Embryonic facial prominence (tissue), 1 donor: ENCODE data around the gene SUGT1.
"Not testable (repeated sequence)": the region's sequence is repeated elsewhere in the genome, so short reads cannot be mapped to it uniquely, and the experiment has no call there.

Source experiments
- DNase-seq: peaks from one replicate; pipeline ENCODE4 v3.0.0-alpha.2; 2016; ENCODE audit errors: extremely low spot score

The SUGT1 gene

DNA sequence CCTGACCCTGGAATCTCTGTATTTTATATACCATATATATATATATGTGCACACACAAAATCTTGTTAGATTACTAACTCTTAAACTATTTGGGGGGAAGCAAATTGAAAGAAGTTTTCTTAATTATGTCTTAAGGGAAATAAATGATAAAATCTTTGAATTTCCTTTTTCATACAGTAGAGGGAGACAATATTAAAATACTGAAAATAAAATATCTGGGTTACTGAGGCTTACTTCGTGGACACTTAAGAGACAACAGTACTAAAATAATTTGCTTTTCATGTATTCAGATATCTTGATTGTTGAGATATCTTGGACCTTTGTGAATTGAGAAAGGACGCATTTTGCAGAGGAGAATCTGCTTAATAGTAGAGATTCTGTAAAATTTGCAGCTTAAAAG is 17.0 kb downstream of the SUGT1 start:
- DNase-seq: no peak

DNA sequence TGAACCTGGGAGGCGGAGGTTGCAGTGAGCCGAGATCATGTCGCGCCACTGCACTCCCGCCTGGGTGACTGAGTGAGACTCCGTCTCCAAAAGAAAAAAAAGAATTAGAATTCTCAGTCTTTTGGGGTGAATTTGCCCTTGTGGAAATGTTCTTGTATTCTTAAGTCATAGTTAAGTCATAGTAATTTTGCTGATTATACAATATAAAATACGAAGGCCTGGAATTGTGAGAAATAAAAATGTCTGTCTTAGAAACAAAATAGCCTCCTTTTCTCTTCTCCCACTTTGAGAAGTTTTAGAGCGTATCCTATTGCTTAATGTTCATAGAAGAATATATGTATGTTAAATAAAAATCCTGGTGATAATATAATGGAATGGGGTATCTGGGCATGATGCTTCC is 18.1 kb downstream of the SUGT1 start:
- DNase-seq: no peak

DNA sequence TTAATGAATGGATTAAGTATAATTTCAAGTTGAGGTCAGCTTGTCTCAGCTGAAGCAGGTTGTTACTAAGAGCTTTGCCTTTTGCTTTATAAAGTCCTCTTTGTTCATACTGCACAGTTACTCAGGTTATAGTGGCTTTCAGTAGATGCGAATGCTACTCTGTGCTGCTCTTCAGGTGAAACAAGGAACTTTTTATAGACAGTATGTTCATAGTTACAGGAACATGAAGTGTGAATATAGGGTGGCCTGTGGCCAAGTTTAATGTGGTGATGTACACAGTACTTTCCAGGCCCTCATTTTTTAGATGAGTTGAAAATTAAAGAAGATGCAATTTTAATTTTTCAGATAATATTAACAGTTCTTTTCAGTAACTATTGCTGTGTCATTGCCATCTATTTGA is 20.8 kb downstream of the SUGT1 start:
- no peak for DNase-seq

DNA sequence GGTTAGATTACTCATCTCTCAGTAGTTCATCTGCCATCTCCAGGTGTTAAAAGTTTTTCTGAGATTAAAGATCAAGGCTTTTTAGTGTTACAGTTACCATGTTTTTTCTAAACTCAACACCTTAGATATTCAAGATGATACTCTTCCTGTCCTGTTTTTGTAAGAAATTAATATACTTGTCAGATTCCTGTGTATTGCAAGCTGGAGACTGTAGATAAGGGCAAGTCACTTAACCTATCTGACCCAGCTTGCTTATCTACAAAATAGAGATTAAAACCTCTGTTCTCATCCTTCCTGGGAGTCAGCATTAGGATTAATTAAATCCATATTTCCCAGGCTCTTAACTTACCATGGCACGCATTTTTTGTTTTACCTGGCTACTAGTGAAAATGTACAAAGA is 25.2 kb downstream of the SUGT1 start:
- no peak for DNase-seq

DNA sequence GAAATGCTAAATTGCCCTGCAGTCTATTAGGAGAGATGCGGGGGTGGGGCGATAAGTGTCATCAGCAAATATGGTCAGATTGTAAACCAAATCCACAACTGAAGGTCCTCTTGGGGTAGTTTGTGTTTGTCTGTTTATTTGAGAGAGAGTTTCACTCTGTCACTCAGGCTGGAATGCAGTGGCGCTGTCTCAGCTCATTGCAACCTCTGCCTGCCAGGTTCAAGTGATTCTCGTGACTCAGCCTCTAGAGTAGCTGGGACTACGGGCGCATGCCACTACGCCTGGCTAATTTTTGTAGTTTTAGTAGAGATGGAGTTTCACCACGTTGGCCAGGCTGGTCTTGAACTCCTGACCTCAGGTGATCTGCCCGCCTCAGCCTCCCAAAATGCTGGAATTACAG is 33.2 kb downstream of the SUGT1 start:
- DNase-seq: not testable (repeated sequence)

DNA sequence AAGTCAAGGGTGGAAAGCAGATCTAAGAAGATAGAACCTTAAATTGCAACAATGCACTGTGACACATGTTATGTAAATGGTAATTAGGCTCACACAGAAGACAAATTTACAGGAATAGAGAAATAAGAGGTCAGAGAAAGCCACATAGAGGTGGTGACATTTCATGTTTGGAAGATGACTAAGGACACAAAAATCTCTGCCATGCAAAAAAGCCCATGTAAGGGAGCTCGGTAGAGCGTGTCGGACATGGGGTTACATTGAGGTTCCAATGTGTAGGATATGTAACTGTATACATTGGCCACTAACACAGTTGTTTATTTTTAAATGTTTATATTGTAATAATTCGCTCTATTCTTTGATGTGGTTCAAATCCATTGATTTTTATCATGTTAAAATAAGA is 33.7 kb downstream of the SUGT1 start:
- DNase-seq: no peak

DNA sequence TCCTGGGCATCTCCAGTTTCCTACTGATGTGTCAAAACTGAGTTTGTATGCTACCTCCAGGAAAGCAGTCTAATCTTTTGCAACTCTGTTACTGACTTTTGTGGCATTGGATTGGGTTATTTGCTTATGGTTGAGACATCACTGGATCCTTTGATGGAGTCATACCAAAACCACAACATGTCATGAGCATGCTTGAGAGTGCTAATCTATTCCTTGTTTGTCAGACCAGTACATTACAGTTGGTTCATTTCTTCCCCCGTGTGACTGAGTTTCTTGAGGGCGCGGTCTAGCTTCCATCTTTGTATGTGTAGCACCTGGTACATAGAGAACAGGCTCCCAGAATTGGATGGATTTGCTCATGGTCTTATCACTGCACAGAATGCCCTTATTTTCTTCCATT is 43.2 kb downstream of the SUGT1 start:
- no peak for DNase-seq

DNA sequence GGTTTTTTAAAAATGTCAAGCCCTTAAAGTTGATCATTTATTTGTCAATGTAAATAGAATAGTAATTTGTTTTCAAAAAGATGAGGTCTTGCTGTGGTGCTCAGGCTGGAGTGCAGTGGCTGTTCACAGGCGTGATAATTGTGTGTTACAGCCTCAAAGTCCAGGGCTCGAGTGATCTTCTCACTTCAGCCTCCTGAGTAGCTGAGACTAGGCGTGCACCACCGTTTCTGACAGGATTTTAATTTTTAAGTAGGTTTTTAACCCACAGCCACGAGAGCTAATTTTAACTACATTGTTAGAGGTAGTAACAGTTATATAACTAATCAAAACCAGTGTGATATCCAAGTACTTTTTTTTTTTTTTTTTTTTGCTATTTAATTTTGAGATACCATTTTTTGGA is 43.9 kb downstream of the SUGT1 start:
- DNase-seq: no peak

DNA sequence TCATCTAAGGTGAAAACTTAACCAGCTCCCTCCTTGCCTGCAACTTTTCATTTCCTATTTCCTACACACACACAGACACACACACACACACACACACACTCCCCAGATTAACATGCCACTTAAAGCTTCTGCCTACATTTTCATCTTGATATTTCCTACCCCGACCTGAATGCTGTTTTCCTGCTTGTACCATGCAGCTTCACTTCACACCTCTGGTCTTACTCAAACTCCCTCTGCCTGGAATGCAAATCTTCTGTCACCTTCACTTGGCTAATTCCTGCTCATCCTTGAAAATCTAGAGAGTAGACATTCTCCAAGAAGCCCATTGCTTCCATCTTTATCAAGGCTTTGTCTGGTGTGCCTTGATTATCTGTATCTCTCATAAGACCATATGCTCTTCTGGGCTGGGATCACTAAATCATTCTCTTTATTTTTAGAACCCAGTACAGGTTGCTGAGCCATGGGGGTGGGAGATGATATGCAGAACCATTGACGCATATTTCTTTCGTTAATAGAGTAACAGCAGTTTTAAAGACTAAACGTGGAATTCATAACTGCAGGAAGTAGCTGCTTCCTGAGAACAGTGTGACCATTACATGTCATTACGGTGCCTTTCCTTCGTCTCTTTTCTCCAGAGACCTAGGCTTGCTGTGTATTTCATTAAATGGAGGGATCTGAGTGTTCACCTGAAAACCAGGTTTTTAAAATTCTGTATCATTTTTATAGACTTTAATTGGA is 49.3 kb downstream of the SUGT1 start:
- no peak for DNase-seq

DNA sequence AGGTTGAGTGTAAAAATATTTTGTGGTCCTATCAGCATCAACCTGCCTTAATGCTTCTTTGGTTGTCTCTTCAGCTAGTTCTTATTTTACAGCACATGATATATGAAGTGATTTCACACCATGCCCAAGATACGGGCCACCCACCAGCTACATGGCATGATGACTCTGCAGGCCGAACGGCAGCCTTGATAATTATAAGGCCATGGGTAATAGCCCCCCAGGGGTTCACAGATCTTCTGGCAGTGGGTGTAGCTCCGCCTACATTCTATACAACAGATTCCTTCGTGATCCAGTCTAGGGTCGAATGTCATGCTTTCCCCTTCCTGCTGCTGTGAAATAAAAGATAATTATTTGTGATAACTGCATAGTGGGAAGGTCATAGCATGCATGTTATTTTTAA is 50.8 kb downstream of the SUGT1 start:
- DNase-seq: no peak

DNA sequence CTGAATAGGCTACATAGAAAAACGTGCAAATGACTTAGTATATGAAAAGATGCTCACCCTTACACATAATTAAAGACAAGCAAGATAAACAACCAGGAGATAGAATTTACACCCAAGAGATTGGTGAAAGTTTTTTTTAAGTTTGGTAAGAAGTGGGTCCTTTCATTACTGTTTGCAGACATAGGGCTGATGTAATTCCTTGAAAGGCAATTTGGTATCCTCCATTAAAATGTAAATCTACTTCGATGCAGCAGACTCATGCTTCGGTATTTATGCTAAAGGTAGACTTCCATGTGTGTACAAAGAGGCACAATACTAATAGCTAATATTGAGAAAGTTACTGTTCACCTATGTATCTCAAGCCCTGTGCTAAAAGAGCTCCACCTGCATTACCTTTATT is 53.4 kb downstream of the SUGT1 start:
- DNase-seq: no peak

DNA sequence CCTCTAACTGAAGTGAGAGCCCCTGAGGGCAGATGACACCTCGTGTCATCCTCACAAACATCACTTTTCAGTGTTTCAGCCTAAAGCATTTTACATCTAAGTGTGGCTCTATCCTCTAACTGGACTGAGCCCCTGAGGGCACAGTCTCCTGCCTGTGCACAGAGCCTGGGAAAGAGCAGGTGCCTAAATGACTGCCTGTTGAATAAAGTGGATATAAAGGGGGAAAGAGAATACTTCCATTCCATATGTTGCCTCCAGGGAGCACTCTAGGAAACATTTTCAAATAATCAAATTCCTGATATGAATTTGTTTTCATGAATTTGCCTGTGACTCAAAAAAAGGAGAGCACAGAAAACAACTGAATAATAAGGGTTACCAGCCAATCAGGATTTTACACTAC is 54.7 kb downstream of the SUGT1 start:
- no peak for DNase-seq

DNA sequence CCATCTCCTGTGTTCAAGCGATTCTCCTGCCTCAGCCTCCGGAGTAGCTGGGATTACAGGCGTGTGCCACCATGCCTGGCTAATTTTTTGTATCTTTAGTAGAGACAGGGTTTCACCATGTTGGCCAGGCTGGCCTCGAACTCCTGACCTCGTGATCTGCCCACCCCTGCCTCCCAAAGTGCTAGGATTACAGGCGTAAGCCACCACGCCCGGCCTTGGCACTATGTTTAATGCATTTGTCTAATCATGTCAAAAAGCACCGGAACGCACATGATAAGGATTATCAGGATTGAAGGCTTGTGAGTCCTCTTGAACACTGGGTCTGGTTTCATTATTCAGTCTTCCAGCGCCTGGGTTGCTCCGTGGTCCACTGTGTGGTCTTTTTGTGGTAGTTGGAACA is 55.6 kb downstream of the SUGT1 start:
- DNase-seq: not testable (repeated sequence)

DNA sequence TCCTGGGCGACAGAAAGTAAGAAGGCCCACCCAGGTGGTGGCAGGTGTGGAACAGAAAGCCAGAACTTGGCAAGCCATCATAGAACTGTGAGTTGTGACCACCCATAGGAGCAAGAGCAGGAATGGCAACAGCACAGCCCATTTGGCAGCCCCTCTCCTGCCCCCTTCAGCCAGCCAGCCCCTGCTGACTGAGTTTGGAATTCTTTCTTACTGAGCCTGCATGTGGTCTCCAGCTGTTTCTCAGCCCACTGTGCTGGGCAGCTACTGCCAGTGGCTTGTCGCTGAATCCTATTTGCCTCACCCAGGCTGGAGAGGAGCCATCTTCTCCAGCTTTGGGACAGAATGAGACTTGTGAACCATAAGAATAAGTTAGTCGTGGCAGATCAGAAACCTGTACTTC is 58.6 kb downstream of the SUGT1 start:
- no peak for DNase-seq

DNA sequence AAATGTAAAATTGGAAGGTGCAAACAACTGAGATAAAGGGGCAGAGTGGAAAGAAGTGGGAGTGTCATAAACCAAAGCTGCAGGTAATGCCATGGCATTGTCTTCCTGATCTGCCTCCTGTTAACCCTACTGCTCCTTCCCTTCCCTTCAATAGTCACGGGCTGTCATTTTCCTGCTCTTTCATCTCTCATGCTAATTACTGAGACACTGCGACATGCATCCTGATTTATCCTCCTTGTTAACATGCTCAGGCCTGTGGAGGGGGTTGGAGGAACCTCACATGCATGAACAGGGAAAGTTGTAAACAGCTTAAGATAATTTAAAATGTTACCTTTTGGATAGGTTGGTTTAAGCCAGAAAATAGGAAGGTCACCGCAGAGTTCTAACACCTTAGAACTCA is 59.7 kb downstream of the SUGT1 start:
- no peak for DNase-seq

DNA sequence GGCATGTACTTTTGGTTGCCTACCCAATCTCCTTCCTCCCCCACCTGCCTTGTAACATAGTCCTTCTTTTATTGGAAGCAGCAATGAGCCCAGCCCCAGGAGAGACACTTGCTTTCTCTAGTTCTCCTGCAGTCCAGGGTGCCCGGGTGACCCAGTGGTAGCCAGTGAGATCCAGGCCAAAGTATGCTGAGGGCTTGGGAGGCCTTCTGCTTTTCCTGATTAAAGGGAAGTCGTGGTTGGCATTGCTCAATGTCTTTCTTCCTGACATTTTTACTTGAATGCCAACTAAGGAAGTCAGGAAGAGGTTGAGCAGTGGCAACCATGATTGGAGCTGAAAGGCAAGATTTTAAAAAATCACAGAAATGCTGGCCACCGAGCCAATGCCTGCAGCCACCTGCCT is 61.3 kb downstream of the SUGT1 start:
- DNase-seq: no peak

DNA sequence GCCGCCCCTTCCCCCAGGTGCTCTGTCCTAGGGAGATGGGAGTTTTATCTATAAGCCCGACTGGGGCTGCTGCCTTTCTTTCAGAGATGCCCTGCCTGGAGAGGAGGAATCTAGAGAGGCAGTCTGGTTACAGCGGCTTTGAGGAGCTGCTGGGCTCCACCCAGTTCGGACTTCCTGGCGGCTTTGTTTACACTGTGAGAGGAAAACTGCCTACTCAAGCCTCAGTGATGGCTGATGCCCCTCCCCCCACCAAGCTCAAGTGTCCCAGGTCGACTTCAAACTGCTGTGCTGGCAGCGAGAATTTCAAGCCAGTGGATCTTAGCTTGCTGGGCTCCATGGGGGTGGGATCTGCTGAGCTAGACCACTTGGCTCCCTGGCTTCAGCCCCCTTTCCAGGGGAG is 68.3 kb downstream of the SUGT1 start:
- DNase-seq: not testable (repeated sequence)

DNA sequence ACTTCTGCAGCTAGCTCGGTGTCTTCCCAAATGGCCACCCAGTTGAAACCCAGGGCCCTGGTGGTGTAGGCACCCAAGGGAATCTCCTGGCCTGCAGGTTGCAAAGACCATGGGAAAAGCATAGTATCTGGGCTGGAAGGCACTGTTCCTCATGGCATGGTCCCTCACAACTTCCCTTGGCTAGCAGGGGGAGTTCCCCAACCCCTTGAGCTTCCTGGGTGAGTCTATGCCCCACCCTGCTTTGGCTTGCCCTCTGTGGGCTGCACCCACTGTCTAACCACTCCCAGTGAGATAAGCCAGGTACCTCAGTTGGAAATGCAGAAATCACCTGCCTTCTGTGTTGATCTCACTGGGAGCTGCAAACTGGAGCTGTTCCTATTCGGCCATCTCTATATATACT is 68.7 kb downstream of the SUGT1 start:
- DNase-seq: not testable (repeated sequence)

DNA sequence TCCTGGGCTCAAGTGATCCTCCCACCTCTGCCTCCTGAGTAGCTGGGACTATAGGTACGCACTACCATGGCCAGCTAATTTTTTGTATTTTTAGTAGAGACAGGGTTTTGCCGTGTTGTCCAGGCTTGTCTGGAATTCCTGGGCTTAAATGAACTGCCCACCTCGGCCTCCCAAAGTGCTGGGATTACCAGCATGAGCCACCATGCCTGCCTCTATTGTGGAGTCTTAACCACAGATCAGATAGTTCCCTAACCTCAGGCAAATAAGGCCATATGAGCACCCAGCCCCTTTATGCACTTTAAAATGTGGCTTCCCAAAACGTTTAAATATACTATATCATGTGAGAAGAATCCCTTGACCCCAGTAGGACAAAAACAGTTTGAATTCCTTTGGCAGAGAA is 70.5 kb downstream of the SUGT1 start:
- no peak for DNase-seq

DNA sequence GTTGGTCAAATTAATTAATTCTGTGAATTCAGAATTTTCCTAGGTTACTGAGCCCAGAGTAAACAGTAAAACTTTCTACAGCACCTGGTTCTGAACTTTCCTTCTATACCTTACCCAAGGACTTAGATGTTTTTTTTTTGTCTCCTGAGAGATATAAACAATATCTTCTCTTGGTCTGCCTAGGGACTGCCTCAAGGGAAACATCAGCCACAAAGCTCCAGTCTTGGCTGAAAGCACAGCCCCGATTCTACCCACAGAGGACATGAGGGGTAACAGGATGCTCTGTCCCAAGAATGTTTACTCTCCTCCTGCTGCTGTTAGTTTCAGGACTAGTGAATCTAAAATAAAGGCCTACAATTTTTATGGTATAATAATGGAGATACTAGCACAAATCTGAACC is 72.7 kb downstream of the SUGT1 start:
- DNase-seq: no peak

DNA sequence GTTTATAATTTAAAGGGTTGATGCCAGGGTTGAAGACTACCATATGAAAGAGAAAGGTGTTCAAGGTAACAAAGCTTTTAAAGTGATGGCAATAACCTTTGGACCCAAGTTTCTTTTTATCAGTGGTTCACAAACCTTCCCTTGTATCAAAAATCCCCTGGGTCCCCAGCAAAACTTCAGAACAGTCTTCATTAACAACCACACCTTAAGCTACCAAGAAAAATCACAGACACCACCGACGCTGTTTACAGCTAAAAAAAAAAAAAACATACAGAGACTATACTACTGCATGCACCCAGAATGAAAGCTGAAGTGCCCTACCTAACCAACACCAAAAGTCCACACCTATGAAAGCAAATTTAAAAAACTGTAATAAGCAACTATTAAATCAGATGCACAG is 73.6 kb downstream of the SUGT1 start:
- no peak for DNase-seq

DNA sequence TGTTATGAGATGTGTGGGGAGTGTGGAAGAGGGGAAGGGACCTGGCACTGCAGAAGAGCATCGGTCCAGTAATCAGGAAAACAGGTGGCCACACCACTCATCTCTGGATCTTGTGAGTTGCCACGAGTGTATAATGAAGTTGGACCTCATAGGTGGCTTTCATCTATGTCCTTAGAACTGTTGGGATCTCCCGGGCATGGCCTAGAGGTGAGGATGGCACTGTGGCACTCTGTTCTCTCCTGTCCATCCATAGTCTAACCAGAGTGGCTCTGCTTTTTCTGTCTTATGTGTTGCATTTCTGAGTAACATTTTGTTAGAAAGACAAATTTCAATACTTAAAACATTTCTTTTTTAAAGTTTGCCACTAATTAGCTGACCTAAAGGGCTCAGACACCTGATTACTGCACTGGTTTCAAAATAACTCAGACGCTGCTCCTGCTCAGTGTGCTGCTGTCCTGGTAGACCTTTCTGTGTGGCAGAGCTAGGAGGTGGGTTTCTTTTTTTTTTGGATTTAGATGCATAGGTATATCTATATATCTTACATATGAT is 81.5 kb downstream of the SUGT1 start:
- no peak for DNase-seq

DNA sequence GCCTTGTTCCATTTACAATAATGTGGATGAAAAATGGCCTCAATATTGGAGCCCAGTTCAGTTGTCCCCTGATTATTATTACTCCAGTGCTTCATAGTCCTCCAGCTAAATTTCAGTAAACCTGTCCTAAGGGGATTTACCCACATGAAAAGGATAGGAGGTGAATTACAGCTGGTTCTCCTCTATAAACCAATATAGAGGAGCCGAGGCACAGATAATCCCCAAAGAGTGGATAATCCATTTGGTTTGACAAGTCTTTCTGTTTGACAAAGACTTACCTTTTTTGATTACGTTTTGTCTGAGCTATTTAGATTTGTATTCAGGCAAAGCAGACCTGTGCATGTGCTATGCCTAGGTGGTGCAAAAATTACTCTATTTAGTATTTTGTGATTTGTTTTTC is 84.3 kb downstream of the SUGT1 start:
- no peak for DNase-seq

DNA sequence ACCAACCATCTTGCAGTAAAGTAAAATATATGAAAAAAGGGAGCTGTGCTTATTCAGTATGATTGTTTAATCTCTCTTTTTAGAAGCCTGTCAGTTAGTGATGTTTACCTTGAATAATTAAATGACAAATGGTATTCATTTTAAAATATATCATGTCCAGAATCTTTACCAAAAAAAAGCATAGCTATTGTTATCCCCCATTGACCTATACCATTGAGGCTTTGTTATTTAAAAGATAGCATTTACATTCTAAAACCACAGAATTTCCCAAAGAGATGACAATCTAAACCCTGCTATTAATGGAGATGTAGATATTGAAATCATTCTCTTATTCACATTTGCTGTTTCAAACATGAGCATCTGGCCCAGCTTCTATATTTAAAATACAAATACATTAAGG is 84.8 kb downstream of the SUGT1 start:
- no peak for DNase-seq
